SK-N-SH treated with all-trans-retinoic acid at 6 μM for 48 hours (cell line): Measurements from ENCODE around the gene FKBP4.

Experiments used
- ATAC-seq: fragments of 200-7000 bp; cut with Tn5 transposase; 3 replicates; pipeline ENCODE4 v1.9.1; 2020; ENCODE audit warnings: mild to moderate bottlenecking, moderate library complexity
- ARNTL ChIP-seq: fragments of 450-650 bp; formaldehyde crosslinking; IDR thresholded peaks from 2 replicates; pipeline ENCODE4 v1.5.0; 2020; ENCODE audit warnings: low read depth, mild to moderate bottlenecking, moderate library complexity, borderline replicate concordance
- BACH2 ChIP-seq: fragments of 250-450 bp; sonication (Bioruptor Pico); IDR thresholded peaks from 2 replicates; pipeline ENCODE4 v1.9.0; 2021; ENCODE audit warnings: mild to moderate bottlenecking, borderline replicate concordance
- CSDC2 ChIP-seq: fragments of 250-450 bp; sonication (Bioruptor Pico); IDR thresholded peaks from 2 replicates; pipeline ENCODE4 v1.5.0; 2020; ENCODE audit warnings: mild to moderate bottlenecking, moderate library complexity
- CSRNP3 ChIP-seq: fragments of 250-450 bp; sonication (Bioruptor Pico); IDR thresholded peaks from 2 replicates; pipeline ENCODE4 v1.5.1; 2021; ENCODE audit warnings: mild to moderate bottlenecking, moderate library complexity
- ESRRG ChIP-seq: fragments of 250-450 bp; sonication (Bioruptor Pico); IDR thresholded peaks from 2 replicates; pipeline ENCODE4 v1.6.1; 2021; ENCODE audit warnings: mild to moderate bottlenecking
- ISL1 ChIP-seq: fragments of 250-450 bp; sonication (Bioruptor Pico); IDR thresholded peaks from 2 replicates; pipeline ENCODE4 v2.1.2; 2022; ENCODE audit warnings: mild to moderate bottlenecking, moderate library complexity
- OSR1 ChIP-seq: fragments of 250-450 bp; sonication (Bioruptor Pico); IDR thresholded peaks from 2 replicates; pipeline ENCODE4 v1.8.0; 2022; ENCODE audit warnings: moderate library complexity, mild to moderate bottlenecking, inconsistent platforms
- PATZ1 ChIP-seq: fragments of 250-450 bp; sonication (Bioruptor Pico); IDR thresholded peaks from 2 replicates; pipeline ENCODE4 v1.8.0; 2020; ENCODE audit warnings: mild to moderate bottlenecking, moderate library complexity, borderline replicate concordance
- POU6F1 ChIP-seq: fragments of 250-450 bp; sonication (Bioruptor Pico); IDR thresholded peaks from 2 replicates; pipeline ENCODE4 v1.8.0; 2021; ENCODE audit warnings: low read depth, mild to moderate bottlenecking, moderate library complexity, borderline replicate concordance
- PPARA ChIP-seq: fragments of 250-450 bp; sonication (Bioruptor Pico); IDR thresholded peaks from 2 replicates; pipeline ENCODE4 v1.5.0; 2020; ENCODE audit warnings: mild to moderate bottlenecking, borderline replicate concordance
- RARB ChIP-seq: fragments of 250-450 bp; sonication (Bioruptor Pico); IDR thresholded peaks from 2 replicates; pipeline ENCODE4 v1.8.0; 2021; ENCODE audit warnings: mild to moderate bottlenecking, moderate library complexity
- SNAI2 ChIP-seq: fragments of 250-450 bp; sonication (Bioruptor Pico); IDR thresholded peaks from 2 replicates; pipeline ENCODE4 v1.5.0; 2020; ENCODE audit warnings: mild to moderate bottlenecking, moderate library complexity
- TCF4 ChIP-seq: fragments of 250-450 bp; sonication (Bioruptor Pico); IDR thresholded peaks from 2 replicates; pipeline ENCODE4 v1.8.0; 2021; ENCODE audit warnings: mild to moderate bottlenecking, moderate library complexity, borderline replicate concordance
- TOX ChIP-seq: fragments of 250-450 bp; sonication (Bioruptor Pico); IDR thresholded peaks from 2 replicates; pipeline ENCODE4 v1.8.0; 2021; ENCODE audit warnings: mild to moderate bottlenecking, moderate library complexity, borderline replicate concordance
- TSHZ2 ChIP-seq: fragments of 250-450 bp; sonication (Bioruptor Pico); IDR thresholded peaks from 2 replicates; pipeline ENCODE4 v1.5.0; 2020; ENCODE audit warnings: mild to moderate bottlenecking, moderate library complexity
- ZC3H10 ChIP-seq: fragments of 250-450 bp; sonication (Bioruptor Pico); IDR thresholded peaks from 2 replicates; pipeline ENCODE4 v1.5.1; 2021; ENCODE audit warnings: mild to moderate bottlenecking, moderate library complexity
- ZFP3 ChIP-seq: fragments of 250-450 bp; sonication (Bioruptor Pico); IDR thresholded peaks from 2 replicates; pipeline ENCODE4 v1.5.0; 2020; ENCODE audit warnings: mild to moderate bottlenecking, moderate library complexity
- ZFP30 ChIP-seq: fragments of 450-650 bp; formaldehyde crosslinking; IDR thresholded peaks from 2 replicates; pipeline ENCODE4 v1.5.0; 2022; ENCODE audit warnings: mild to moderate bottlenecking, moderate library complexity
- ZNF565 ChIP-seq: fragments of 450-650 bp; formaldehyde crosslinking; conservative IDR thresholded peaks from 2 replicates; pipeline ENCODE4 v1.5.0; 2020; ENCODE audit warnings: low read depth, mild to moderate bottlenecking, moderate library complexity
- ZNF70 ChIP-seq: fragments of 450-650 bp; formaldehyde crosslinking; IDR thresholded peaks from 2 replicates; pipeline ENCODE4 v1.5.0; 2020; ENCODE audit warnings: mild to moderate bottlenecking, moderate library complexity
- ZNF8 ChIP-seq: fragments of 450-650 bp; formaldehyde crosslinking; IDR thresholded peaks from 2 replicates; pipeline ENCODE4 v1.5.0; 2020; ENCODE audit warnings: mild to moderate bottlenecking, moderate library complexity

Gene FKBP4

GRCh38 chr12:2797721-2798418, 3.1 kb downstream of the FKBP4 start:
- no peak for TF ChIP-seq ZFP30 (CRISPR knock-in tag)
- TF ChIP-seq ZNF8 (CRISPR knock-in tag) = no peak
- no peak for TF ChIP-seq OSR1 (CRISPR knock-in tag)
- TF ChIP-seq BACH2 (CRISPR knock-in tag) = no peak
- no peak for TF ChIP-seq TOX
- TF ChIP-seq ZC3H10 (CRISPR knock-in tag) = no peak
- TF ChIP-seq RARB (CRISPR knock-in tag) = no peak
- TF ChIP-seq SNAI2 (CRISPR knock-in tag) = no peak
- no peak for ATAC-seq

GRCh38 chr12:2800046-2800570, 5.3 kb downstream of the FKBP4 start:
- no peak for TF ChIP-seq BACH2 (CRISPR knock-in tag)
- TF ChIP-seq ISL1 = no peak
- TF ChIP-seq ZC3H10 (CRISPR knock-in tag) = no peak
- no peak for TF ChIP-seq ZFP30 (CRISPR knock-in tag)
- no peak for TF ChIP-seq SNAI2 (CRISPR knock-in tag)
- TF ChIP-seq ZFP3 (CRISPR knock-in tag) = no peak
- TF ChIP-seq PATZ1 (CRISPR knock-in tag) = no peak
- TF ChIP-seq CSDC2 (CRISPR knock-in tag) = no peak
- TF ChIP-seq CSRNP3 (CRISPR knock-in tag) = no peak
- TF ChIP-seq ZNF70 (CRISPR knock-in tag) = no peak
- TF ChIP-seq TCF4 (CRISPR knock-in tag) = no peak
- no peak for TF ChIP-seq ARNTL (CRISPR knock-in tag)
- TF ChIP-seq TOX = no peak
- TF ChIP-seq OSR1 (CRISPR knock-in tag) = no peak
- TF ChIP-seq ZNF565 (CRISPR knock-in tag) = no peak
- TF ChIP-seq POU6F1 = no peak
- ATAC-seq = no peak

- ATAC-seq = no peak
- TF ChIP-seq OSR1 (CRISPR knock-in tag) = no peak
- TF ChIP-seq PPARA (CRISPR knock-in tag) = no peak
- no peak for TF ChIP-seq ISL1
- TF ChIP-seq ZNF70 (CRISPR knock-in tag) = no peak
- TF ChIP-seq TCF4 (CRISPR knock-in tag) = no peak
- TF ChIP-seq TSHZ2 = no peak
- TF ChIP-seq ZFP30 (CRISPR knock-in tag) = no peak
- no peak for TF ChIP-seq ARNTL (CRISPR knock-in tag)
- no peak for TF ChIP-seq TOX
- TF ChIP-seq ZNF8 (CRISPR knock-in tag) = no peak
- TF ChIP-seq CSDC2 (CRISPR knock-in tag) = no peak
- no peak for TF ChIP-seq ZC3H10 (CRISPR knock-in tag)
- no peak for TF ChIP-seq ESRRG (CRISPR knock-in tag)
Observed at GRCh38 chr12:2801044-2801783, 6.4 kb downstream of the FKBP4 start.
